ENCODE results near the gene RELT.

The RELT gene

GRCh38 chr11:73376160-73376802 is at the start of gene RELT:
RELT (plus strand) TSS chr11:73376399; CDS start chr11:73389137, 12,738 bp downstream.
- DNase-seq = peak; percentile 95

GRCh38 chr11:73326929-73327811 is 49.0 kb upstream of the RELT start:
- no peak for DNase-seq

GRCh38 chr11:73327812-73328364 is 48.3 kb upstream of the RELT start:
- DNase-seq = no peak

- no peak for DNase-seq
Measured at GRCh38 chr11:73330569-73331093, 45.6 kb upstream of the RELT start.

DNA sequence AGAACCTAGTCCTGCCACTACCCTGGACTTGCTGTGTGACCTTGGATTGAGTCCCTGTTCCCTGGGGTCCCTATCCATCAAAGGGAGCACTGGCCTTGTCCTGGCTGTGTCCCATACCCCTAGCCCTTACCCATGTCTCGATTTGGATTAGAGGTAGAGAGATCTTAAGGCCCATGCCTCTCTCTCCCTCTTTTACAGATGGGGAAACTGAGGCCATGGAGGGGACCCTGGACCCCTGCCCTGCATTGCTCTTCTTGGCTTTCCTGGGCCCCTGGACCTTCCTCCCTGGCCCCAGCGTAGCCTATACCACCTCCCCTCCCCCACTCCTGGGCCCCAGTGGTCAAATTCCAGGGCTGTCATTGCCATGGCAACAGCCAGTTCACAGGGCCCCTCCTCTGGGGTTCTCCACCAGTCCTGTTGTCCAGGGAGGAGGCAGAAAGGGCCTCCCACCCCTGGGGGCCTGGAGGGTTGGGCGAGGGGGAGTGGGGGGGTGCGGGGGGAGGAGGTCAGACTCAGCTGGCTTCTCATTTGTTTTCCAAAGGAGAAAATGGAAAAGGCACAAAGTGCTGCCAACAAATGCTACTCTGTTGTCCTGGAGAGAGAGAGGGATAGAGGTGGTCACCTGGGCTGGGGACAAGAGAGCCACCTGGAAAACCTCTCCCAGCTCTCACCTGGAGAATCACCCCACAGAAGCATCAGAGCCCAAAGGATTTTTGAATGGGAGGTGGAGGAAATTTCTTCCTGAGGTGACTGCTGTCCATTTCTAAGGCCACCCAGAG is 44.9 kb upstream of the RELT start:
- no peak for DNase-seq

- no peak for DNase-seq
Measured at GRCh38 chr11:73333173-73333572, 43.0 kb upstream of the RELT start.

- DNase-seq = no peak
Measured at GRCh38 chr11:73333640-73334383, 42.4 kb upstream of the RELT start.

DNA sequence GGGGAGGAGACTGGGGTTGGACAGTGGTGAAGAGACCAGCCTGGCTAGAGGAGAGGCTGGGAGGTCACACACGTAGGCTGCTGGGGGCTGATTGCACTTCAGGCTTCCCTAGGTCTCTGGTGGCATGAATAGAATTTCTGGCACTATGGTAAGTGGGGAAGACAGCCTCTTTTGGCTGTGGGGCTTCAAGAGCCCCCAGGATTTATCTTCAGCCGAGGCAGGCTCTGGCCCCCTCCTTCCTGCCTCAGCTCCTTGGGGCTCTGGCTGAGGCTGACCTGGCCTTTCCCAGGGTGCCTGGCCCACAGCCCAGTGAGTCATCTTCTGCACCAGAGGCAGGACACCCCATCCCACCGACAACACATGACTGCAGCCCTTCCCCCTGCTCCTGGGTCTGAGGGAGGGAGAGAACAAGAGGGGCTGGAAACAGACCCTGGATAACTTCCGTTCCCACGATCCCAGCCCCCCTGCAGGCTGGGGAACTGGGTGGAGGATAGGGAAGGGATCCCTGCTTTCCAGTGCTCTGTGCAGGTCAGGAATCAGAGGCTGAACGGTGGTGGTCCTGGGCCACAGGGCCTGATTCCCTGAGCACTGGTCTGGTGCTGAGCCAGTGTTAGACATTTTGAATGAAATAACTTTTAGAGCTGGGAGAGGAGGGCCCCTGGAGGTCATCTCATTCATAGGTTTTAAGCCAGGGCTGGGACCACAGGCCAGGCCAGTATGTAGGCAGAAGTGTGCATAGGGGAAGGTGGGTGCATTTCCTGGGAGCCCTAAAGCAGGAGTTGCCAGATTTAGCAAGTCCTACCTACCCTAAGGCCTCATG is 41.6 kb upstream of the RELT start:
- DNase-seq = no peak

GRCh38 chr11:73335204-73335923 is 40.8 kb upstream of the RELT start:
- peak; percentile 78 for DNase-seq

DNA sequence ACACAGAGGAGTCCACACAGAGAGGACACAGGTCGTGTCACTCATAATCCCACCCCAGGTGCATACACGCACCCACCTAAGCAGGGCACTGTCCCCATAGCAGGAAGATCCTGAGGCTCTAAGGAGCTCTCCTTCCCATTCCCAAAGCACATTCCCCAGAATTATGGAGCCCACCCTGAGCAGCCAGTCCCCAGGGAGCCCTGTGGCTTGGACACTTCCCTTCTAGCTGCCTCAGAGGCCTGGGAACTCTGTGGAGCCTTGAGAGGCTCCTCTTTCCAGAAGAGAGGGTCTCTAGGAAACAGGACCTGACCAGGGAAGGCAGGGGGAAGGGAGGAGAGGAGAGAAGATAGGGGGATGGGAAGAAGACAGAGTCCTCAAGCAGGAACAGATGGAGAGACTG is 38.4 kb upstream of the RELT start:
- DNase-seq = no peak

DNA sequence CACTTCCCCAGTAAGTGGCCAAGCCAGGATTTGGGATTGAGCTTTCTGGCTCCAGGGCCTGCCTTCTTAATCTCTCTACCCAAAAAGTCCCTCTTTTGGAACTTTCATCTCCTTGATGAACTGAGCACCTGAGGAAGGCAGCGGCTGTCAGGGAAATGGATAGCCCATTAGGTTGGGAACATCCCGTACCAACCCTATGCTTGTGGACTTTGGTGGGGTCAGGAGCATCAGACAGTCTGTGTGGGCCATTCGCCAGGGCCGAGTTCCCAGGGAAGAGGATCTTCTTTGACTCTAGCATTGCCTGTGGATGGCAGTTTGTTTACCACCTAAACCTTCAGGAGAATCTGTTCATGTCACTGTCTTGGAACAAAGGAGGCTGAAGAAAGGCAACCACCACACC is 37.9 kb upstream of the RELT start:
- DNase-seq = no peak

GRCh38 chr11:73340164-73340563 is 36.0 kb upstream of the RELT start:
- no peak for DNase-seq

- no peak for DNase-seq
Measured at GRCh38 chr11:73342633-73343032, 33.6 kb upstream of the RELT start.

- no peak for DNase-seq
Measured at GRCh38 chr11:73343076-73343873, 32.9 kb upstream of the RELT start.

DNA sequence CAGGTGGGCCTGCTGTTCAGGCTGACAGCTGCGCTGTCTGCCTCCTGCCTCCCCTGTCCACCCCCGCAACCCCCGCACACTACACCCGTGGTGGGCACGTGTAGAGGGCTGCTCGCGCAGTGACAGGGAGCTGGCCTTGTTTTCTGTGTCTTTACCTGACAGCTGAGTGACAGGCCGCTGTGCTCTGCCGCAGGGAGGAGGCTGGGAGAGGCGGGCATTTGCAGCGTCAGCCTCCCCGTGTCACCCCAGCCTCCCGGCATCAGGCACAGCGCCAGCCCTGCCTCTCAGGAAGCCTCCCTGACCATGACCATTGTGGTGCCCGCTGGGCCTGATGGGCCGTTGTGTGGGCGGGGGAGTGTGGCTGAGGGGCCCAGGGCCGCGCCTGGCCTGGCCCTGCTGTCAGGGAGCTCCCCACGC is 32.0 kb upstream of the RELT start:
- no peak for DNase-seq

GRCh38 chr11:73345481-73346160 is 30.6 kb upstream of the RELT start:
- DNase-seq = no peak

GRCh38 chr11:73346186-73346935 is 29.8 kb upstream of the RELT start:
- DNase-seq = no peak

DNA sequence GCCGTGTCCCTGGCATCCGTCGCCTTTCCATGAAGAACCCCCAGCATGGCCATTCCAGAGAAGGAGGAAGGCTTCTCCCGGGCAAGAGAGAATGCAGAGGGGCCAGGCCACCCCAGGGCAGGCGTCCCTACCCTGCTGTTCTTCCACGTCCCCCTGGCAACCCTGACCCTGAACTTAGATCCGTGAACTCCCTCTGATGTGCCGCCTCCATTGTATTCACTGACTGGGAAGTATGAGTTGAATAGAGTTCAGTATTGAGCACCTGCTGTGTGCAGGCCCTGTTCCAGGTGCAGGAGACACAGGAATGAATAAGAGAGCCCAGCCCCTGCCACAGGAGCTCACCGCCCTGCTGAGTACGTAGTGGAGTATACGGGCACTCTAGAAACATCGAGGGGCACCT is 29.1 kb upstream of the RELT start:
- no peak for DNase-seq
